HG03521 (cell line): Measurements from ENCODE around the gene HSPB7.
"Not testable (repeated sequence)": the region's sequence is repeated elsewhere in the genome, so short reads cannot be mapped to it uniquely, and the experiment has no call there.

Experiments used
- ATAC-seq: cut with Tn5 transposase; IDR thresholded peaks from one replicate; pipeline ENCODE4 v1.9.1; 2021; ENCODE audit warnings: mild to moderate bottlenecking, moderate library complexity; ENCODE audit not compliant: unreplicated experiment

Gene HSPB7

GRCh38 chr1:16017461-16018303 is at the start of gene HSPB7:
HSPB7 (minus strand) TSS chr1:16018043; CDS start chr1:16017963, 80 bp downstream.
- no peak for ATAC-seq

- ATAC-seq, result no peak
Observed at GRCh38 chr1:16067127-16067768, 49.4 kb upstream of the HSPB7 start.

GRCh38 chr1:16066245-16066644 is 48.4 kb upstream of the HSPB7 start:
- no peak for ATAC-seq

GRCh38 chr1:16065269-16065576 is 47.4 kb upstream of the HSPB7 start:
- no peak for ATAC-seq

GRCh38 chr1:16064536-16065268 is 46.9 kb upstream of the HSPB7 start:
- ATAC-seq, result no peak

- no peak for ATAC-seq
Observed at GRCh38 chr1:16063921-16064320, 46.1 kb upstream of the HSPB7 start.

- ATAC-seq, result no peak
Observed at GRCh38 chr1:16063226-16063829, 45.5 kb upstream of the HSPB7 start.

- ATAC-seq, result not testable (repeated sequence)
Observed at GRCh38 chr1:16062687-16063075, 44.8 kb upstream of the HSPB7 start.

- not testable (repeated sequence) for ATAC-seq
Observed at GRCh38 chr1:16061989-16062686, 44.3 kb upstream of the HSPB7 start.

- ATAC-seq, result no peak
Observed at GRCh38 chr1:16061266-16061665, 43.4 kb upstream of the HSPB7 start.

- not testable (repeated sequence) for ATAC-seq
Observed at GRCh38 chr1:16058394-16059120, 40.7 kb upstream of the HSPB7 start.

GRCh38 chr1:16057314-16057915 is 39.6 kb upstream of the HSPB7 start:
- ATAC-seq, result not testable (repeated sequence)

GRCh38 chr1:16056521-16056912 is 38.7 kb upstream of the HSPB7 start:
- not testable (repeated sequence) for ATAC-seq

GRCh38 chr1:16055613-16056520 is 38.0 kb upstream of the HSPB7 start:
- no peak for ATAC-seq

- no peak for ATAC-seq
Observed at GRCh38 chr1:16054598-16055540, 37.0 kb upstream of the HSPB7 start.

- no peak for ATAC-seq
Observed at GRCh38 chr1:16053781-16054502, 36.1 kb upstream of the HSPB7 start.

- ATAC-seq, result not testable (repeated sequence)
Observed at GRCh38 chr1:16051949-16052348, 34.1 kb upstream of the HSPB7 start.
